ENCODE measurements around the gene PLB1. TPM values are rescaled to one million over a fixed set of nuclear protein-coding genes. Genes with fewer than 3 reads are reported as not detected.

PLB1 gene
- total RNA-seq, 1 donor from 2014 or later: not detected

- no peak overlapping the region for H3K4me3 Mint-ChIP-seq (ENCODE audit: unreplicated experiment)
- H3K36me3 Mint-ChIP-seq (ENCODE audit: unreplicated experiment): no peaks in the 10 kb centered on the region
- peaks cover 2% of the 10 kb centered on the region for H3K27me3 Mint-ChIP-seq (ENCODE audit: unreplicated experiment)
- no peaks in the 10 kb centered on the region for H3K9me3 Mint-ChIP-seq (ENCODE audit: unreplicated experiment)
- DNase-seq: no peak
- no peak for TF ChIP-seq CTCF (IDR thresholded peaks at IDR 0.05; ENCODE audit: partially characterized antibody, unreplicated experiment)
- H3K27ac Mint-ChIP-seq (ENCODE audit: unreplicated experiment): no peak overlapping the region
- no peaks in the 10 kb centered on the region for H3K4me1 Mint-ChIP-seq (ENCODE audit: low read depth, unreplicated experiment)
Measured at GRCh38 chr2:28648147-28648546, 152.3 kb downstream of the PLB1 start.

GRCh38 chr2:28648671-28649395, 153.0 kb downstream of the PLB1 start:
- no peak for DNase-seq
- Mint-ChIP-seq H3K4me1 (ENCODE audit: low read depth, unreplicated experiment) (no peaks in the 10 kb centered on the region), H3K27me3 (ENCODE audit: unreplicated experiment) (peaks cover 2% of the 10 kb centered on the region), H3K27ac (ENCODE audit: unreplicated experiment) (no peak overlapping the region), H3K4me3 (ENCODE audit: unreplicated experiment) (no peak overlapping the region), H3K36me3 (ENCODE audit: unreplicated experiment) (no peaks in the 10 kb centered on the region), H3K9me3 (ENCODE audit: unreplicated experiment) (no peaks in the 10 kb centered on the region)
- TF ChIP-seq CTCF (IDR thresholded peaks at IDR 0.05; ENCODE audit: partially characterized antibody, unreplicated experiment): no peak

GRCh38 chr2:28649481-28650265, 153.8 kb downstream of the PLB1 start:
- Mint-ChIP-seq H3K4me3 (ENCODE audit: unreplicated experiment) (no peak overlapping the region), H3K27me3 (ENCODE audit: unreplicated experiment) (peaks cover 2% of the 10 kb centered on the region), H3K9me3 (ENCODE audit: unreplicated experiment) (no peaks in the 10 kb centered on the region), H3K36me3 (ENCODE audit: unreplicated experiment) (no peaks in the 10 kb centered on the region), H3K27ac (ENCODE audit: unreplicated experiment) (no peak overlapping the region), H3K4me1 (ENCODE audit: low read depth, unreplicated experiment) (no peaks in the 10 kb centered on the region)
- no peak for TF ChIP-seq CTCF (IDR thresholded peaks at IDR 0.05; ENCODE audit: partially characterized antibody, unreplicated experiment)
- DNase-seq: no peak

GRCh38 chr2:28650266-28650584, 154.4 kb downstream of the PLB1 start:
- DNase-seq: no peak
- no peaks in the 10 kb centered on the region for H3K4me1 Mint-ChIP-seq (ENCODE audit: low read depth, unreplicated experiment)
- H3K36me3 Mint-ChIP-seq (ENCODE audit: unreplicated experiment): no peaks in the 10 kb centered on the region
- no peak overlapping the region for H3K27ac Mint-ChIP-seq (ENCODE audit: unreplicated experiment)
- H3K4me3 Mint-ChIP-seq (ENCODE audit: unreplicated experiment): no peak overlapping the region
- H3K9me3 Mint-ChIP-seq (ENCODE audit: unreplicated experiment): no peaks in the 10 kb centered on the region
- peaks cover under 1% of the 10 kb centered on the region for H3K27me3 Mint-ChIP-seq (ENCODE audit: unreplicated experiment)
- TF ChIP-seq CTCF (IDR thresholded peaks at IDR 0.05; ENCODE audit: partially characterized antibody, unreplicated experiment): no peak

GRCh38 chr2:28652217-28652616, 156.4 kb downstream of the PLB1 start:
- DNase-seq: no peak
- Mint-ChIP-seq H3K9me3 (ENCODE audit: unreplicated experiment) (no peaks in the 10 kb centered on the region), H3K4me3 (ENCODE audit: unreplicated experiment) (no peak overlapping the region), H3K36me3 (ENCODE audit: unreplicated experiment) (no peaks in the 10 kb centered on the region), H3K4me1 (ENCODE audit: low read depth, unreplicated experiment) (no peaks in the 10 kb centered on the region), H3K27ac (ENCODE audit: unreplicated experiment) (no peak overlapping the region), H3K27me3 (ENCODE audit: unreplicated experiment) (no peaks in the 10 kb centered on the region)
- TF ChIP-seq CTCF (IDR thresholded peaks at IDR 0.05; ENCODE audit: partially characterized antibody, unreplicated experiment): no peak

All from glutamatergic neuron (in vitro differentiated cells).